OCI-LY1 (cell line): ENCODE results near the gene CDC42EP3.
A peak's percentile ranks its signal among the peaks of the same experiment; 100 is the strongest.

Source experiments
- H2AFZ ChIP-seq: fragments of 200-600 bp; sonication (generic), shearing (Covaris generic); 2 replicates; pipeline ENCODE4 v1.6.0; 2014; ENCODE audit warnings: antibody characterized with exemption, mild to moderate bottlenecking, low read length
- H3F3A ChIP-seq: fragments of 200-600 bp; sonication (generic), shearing (Covaris generic); 2 replicates; pipeline ENCODE4 v1.6.0; 2014; ENCODE audit warnings: mild to moderate bottlenecking, antibody characterized with exemption, low read length, moderate library complexity; ENCODE audit not compliant: insufficient read depth
- H3K27ac ChIP-seq: fragments of 200-600 bp; sonication (generic); 2 replicates; pipeline ENCODE4 v1.5.1; 2014; ENCODE audit warnings: low read length, mixed run types, mild to moderate bottlenecking, low read depth; ENCODE audit not compliant: poor library complexity, severe bottlenecking
- H3K27me3 ChIP-seq: fragments of 200-600 bp; sonication (generic); 2 replicates; pipeline ENCODE4 v1.6.0; 2014; ENCODE audit warnings: antibody characterized with exemption, mild to moderate bottlenecking, low read length, moderate library complexity; ENCODE audit not compliant: insufficient read depth
- H3K36me3 ChIP-seq: fragments of 200-600 bp; sonication (generic); 2 replicates; pipeline ENCODE4 v1.6.1; 2014; ENCODE audit warnings: mild to moderate bottlenecking, antibody characterized with exemption, low read length, moderate library complexity, mixed read lengths; ENCODE audit not compliant: insufficient read depth
- H3K4me1 ChIP-seq: fragments of 200-600 bp; sonication (generic); 2 replicates; pipeline ENCODE4 v1.5.1; 2014; ENCODE audit warnings: mild to moderate bottlenecking, low read length, moderate library complexity; ENCODE audit not compliant: insufficient read depth, severe bottlenecking
- H3K4me2 ChIP-seq: fragments of 200-600 bp; sonication (generic), shearing (Covaris generic); 2 replicates; pipeline ENCODE4 v1.6.1; 2014; ENCODE audit warnings: low read length
- H3K4me3 ChIP-seq: fragments of 200-600 bp; sonication (generic); 2 replicates; pipeline ENCODE4 v1.5.1; 2014; ENCODE audit warnings: low read length, low read depth, mild to moderate bottlenecking, mixed read lengths; ENCODE audit not compliant: poor library complexity, severe bottlenecking
- H3K79me2 ChIP-seq: fragments of 200-600 bp; shearing (Covaris generic); 2 replicates; pipeline ENCODE4 v1.6.1; 2016; ENCODE audit warnings: mixed run types, low read length, mixed read lengths; ENCODE audit not compliant: insufficient read depth
- H3K9ac ChIP-seq: fragments of 200-600 bp; sonication (generic), shearing (Covaris generic); 2 replicates; pipeline ENCODE4 v1.6.1; 2014; ENCODE audit warnings: mild to moderate bottlenecking, low read length, mixed read lengths
- H3K9me2 ChIP-seq: fragments of 200-600 bp; sonication (generic), shearing (Covaris generic); 2 replicates; pipeline ENCODE4 v1.6.1; 2014; ENCODE audit warnings: low read depth, mild to moderate bottlenecking, low read length, mixed read lengths
- H3K9me3 ChIP-seq: fragments of 200-600 bp; shearing (Covaris generic); 2 replicates; pipeline ENCODE4 v1.6.1; 2014; ENCODE audit warnings: low read length, mixed read lengths
- H4K20me1 ChIP-seq: fragments of 200-600 bp; sonication (generic), shearing (Covaris generic); 2 replicates; pipeline ENCODE4 v1.6.0; 2016; ENCODE audit warnings: mild to moderate bottlenecking, low read length; ENCODE audit not compliant: insufficient read depth
- CTCF ChIP-seq: fragments of 200-600 bp; sonication (generic), shearing (Covaris generic); IDR thresholded peaks from 2 replicates; pipeline ENCODE4 v1.5.1; 2017; ENCODE audit warnings: mild to moderate bottlenecking, antibody characterized with exemption, low read length, moderate library complexity, mixed read lengths
- EZH2 ChIP-seq: fragments of 200-600 bp; sonication (generic), shearing (Covaris generic); IDR thresholded peaks from 2 replicates; pipeline ENCODE4 v1.8.0; 2017; ENCODE audit warnings: borderline replicate concordance, mixed run types, mild to moderate bottlenecking, antibody characterized with exemption, low read length, moderate library complexity, mixed read lengths

Gene CDC42EP3

GRCh38 chr2:37669446-37669845, 2.0 kb downstream of the CDC42EP3 start:
- Histone ChIP-seq H2AFZ (no peak overlapping the region), H3K4me1 (peaks cover 43% of the 10 kb centered on the region), H3K36me3 (no peaks in the 10 kb centered on the region), H3K4me2 (peak overlapping the region; percentile 96), H3K27ac (no peak overlapping the region), H3K27me3 (no peaks in the 10 kb centered on the region), H3K4me3 (peak overlapping the region; percentile 98), H3K9ac (no peak overlapping the region), H3K9me2 (no peaks in the 10 kb centered on the region), H3F3A (0 out of 2 replicates have a peak, but pooled peaks cover 6% of the 10 kb centered on the region), H3K9me3 (no peaks in the 10 kb centered on the region), H3K79me2 (no peaks in the 10 kb centered on the region), H4K20me1 (no peaks in the 10 kb centered on the region)
- TF ChIP-seq EZH2 (no peak), CTCF (no peak)

- no peaks in the 10 kb centered on the region for H3K9me2 ChIP-seq
- no peaks in the 10 kb centered on the region for H3K79me2 ChIP-seq
- H3K4me3 ChIP-seq = no peak overlapping the region
- no peak overlapping the region for H3K9ac ChIP-seq
- H3K4me2 ChIP-seq = no peak overlapping the region
- no peaks in the 10 kb centered on the region for H3K27me3 ChIP-seq
- H3K9me3 ChIP-seq = no peaks in the 10 kb centered on the region
- peaks cover 41% of the 10 kb centered on the region for H3K4me1 ChIP-seq
- no peaks in the 10 kb centered on the region for H3K36me3 ChIP-seq
- H2AFZ ChIP-seq = no peak overlapping the region
- H3F3A ChIP-seq = 0 out of 2 replicates have a peak, but pooled peaks cover 4% of the 10 kb centered on the region
- H4K20me1 ChIP-seq = no peaks in the 10 kb centered on the region
- TF ChIP-seq EZH2 (no peak), CTCF (no peak)
- H3K27ac ChIP-seq = no peak overlapping the region
These were observed 3.7 kb downstream of the CDC42EP3 start for GRCh38 chr2:37667704-37668103.

- H3K4me1 ChIP-seq = peaks cover 38% of the 10 kb centered on the region
- no peak overlapping the region for H3K27ac ChIP-seq
- H3K79me2 ChIP-seq = no peaks in the 10 kb centered on the region
- H3F3A ChIP-seq = 0 out of 2 replicates have a peak, but pooled peaks cover 4% of the 10 kb centered on the region
- H3K9ac ChIP-seq = no peak overlapping the region
- H3K27me3 ChIP-seq = no peaks in the 10 kb centered on the region
- TF ChIP-seq CTCF = no peak
- no peak for TF ChIP-seq EZH2
- H3K4me3 ChIP-seq = no peak overlapping the region
- H2AFZ ChIP-seq = no peak overlapping the region
- H3K9me2 ChIP-seq = no peaks in the 10 kb centered on the region
- no peaks in the 10 kb centered on the region for H3K9me3 ChIP-seq
- H3K4me2 ChIP-seq = no peak overlapping the region
- no peaks in the 10 kb centered on the region for H3K36me3 ChIP-seq
- no peaks in the 10 kb centered on the region for H4K20me1 ChIP-seq
These were observed 4.7 kb downstream of the CDC42EP3 start for GRCh38 chr2:37666772-37667171.
